GM04503 (cell line): Measurements from ENCODE around the gene GDNF.
"Not testable (repeated sequence)": the region's sequence is repeated elsewhere in the genome, so short reads cannot be mapped to it uniquely, and the experiment has no call there.

ENCODE experiments used
- DNase-seq: peaks from one replicate; pipeline ENCODE4 v3.0.0-alpha.2; 2012; ENCODE audit warnings: low read depth

The GDNF gene

DNA sequence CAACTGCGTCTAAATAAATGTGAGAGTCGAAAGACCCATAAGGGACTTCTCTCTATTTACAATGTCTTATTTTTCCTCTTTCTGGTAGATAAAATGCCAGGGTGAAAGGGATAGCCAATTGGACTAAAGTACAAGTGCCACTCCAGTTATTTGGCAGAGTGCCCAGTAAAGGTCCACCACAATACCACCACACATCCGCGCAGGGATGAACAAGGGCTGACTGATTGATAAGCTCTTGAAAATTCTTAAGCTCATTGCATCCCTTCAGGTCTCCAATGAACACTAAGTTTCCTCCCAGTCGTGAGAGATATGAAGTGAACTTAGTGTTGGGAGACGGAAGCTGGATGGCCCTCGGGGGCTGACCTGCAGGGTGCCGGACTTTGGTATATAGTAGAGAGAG lies 58.4 kb downstream of the GDNF start:
- DNase-seq: not testable (repeated sequence)

DNA sequence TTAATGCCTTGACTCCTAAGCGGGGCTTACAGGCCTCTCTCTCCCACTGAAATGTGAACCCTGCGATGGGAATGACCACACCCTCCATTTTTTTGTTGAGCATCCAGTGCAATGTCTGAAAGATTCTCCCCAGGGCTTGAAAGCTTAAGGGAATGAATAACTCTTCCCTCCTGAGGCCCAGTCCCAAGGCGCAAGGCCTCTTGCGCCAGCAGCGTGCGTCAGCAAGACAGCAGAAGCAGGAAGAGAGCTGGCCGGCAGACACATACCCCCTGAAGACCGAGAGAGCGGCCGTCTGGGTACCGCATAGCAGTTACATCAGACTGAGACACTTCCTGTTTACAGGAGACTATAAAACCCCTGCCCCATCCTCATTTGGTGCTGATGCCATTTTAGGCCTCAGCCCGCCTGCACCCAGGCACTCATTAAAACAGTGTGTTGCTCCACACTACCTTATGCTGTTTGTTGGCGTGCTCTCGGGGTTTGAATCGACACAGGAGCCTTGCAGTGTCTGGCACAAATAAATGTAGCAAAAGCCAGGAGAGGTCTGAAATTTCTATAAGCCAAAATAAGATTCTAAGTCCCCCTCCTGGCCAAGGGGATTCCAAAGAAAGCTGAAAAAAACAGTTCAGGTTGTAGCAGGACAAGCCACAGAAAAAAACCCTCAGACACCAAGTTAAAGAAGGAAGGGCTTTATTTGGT lies 62.3 kb downstream of the GDNF start:
- DNase-seq: peak; percentile 35

GRCh38 chr5:37776826-37777225 lies 63.0 kb downstream of the GDNF start:
- peak; percentile 91 for DNase-seq

- no peak for DNase-seq
These were observed 64.8 kb downstream of the GDNF start for GRCh38 chr5:37774912-37775483.

DNA sequence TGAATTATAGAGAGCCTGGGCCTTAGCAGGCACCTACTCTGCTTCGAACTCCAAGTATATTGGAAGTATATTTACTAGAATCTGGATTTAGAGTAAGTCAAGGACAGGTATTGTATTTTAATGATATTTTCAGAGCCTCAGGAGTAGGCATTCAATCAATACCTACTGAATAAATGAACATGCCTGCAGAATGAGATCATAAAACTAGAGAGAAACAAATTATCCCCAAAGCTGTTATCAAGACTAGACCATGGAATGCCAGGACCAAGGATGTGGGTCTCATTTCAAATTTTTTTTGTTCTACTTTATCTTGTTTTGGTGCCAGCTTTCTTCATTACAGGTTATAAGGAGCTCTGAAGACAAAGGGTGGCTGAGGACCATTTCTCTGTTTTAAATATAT lies 66.0 kb downstream of the GDNF start:
- DNase-seq: no peak

GRCh38 chr5:37772255-37772654 lies 67.6 kb downstream of the GDNF start:
- DNase-seq: no peak

- peak; percentile 99 for DNase-seq
These were observed 68.1 kb downstream of the GDNF start for GRCh38 chr5:37771731-37772130.

- DNase-seq: no peak
These were observed 68.6 kb downstream of the GDNF start for GRCh38 chr5:37771203-37771611.

- no peak for DNase-seq
These were observed 69.1 kb downstream of the GDNF start for GRCh38 chr5:37770786-37771185.

GRCh38 chr5:37769840-37770239 lies 70.0 kb downstream of the GDNF start:
- DNase-seq: no peak

DNA sequence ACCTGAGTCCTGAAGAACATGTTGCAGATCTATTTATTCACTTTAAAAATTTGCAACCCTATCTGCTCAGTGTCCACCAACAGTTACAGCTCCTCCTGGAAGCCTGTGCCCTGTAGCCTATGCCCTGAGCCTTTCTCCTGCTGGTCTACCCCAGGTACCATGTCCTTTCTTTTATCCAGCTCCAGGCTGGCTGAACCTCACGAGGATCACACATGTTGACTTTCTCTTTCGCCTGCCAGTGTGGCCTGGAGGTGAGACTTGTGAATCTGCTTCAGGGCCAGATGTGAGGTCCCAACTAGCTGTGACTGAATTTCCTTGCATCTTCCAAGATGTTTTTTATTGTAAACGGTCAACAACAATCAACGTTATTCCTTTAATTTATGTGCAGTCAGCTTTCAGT lies 70.7 kb downstream of the GDNF start:
- DNase-seq: no peak

- DNase-seq: no peak
These were observed 71.5 kb downstream of the GDNF start for GRCh38 chr5:37768371-37768770.

DNA sequence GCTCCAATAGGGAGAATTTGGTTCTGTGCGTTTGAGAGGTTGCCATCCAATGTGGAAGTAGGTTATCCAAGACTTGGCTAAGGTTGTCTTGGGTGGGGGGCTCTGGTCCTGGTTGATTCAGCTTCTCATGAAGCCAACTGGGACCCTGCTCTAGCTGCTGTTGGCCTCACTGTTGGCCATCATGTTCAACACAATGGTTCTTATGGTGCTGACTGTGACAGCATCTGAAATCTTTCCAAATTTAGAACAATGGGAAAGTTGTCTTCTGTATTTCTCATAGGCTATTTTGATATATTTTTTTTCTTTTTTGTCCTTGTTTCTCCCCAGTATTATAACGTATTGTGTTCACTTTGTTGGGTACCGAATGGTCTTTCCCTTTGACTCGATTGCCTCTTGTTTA lies 71.9 kb downstream of the GDNF start:
- no peak for DNase-seq

GRCh38 chr5:37767251-37767650 lies 72.6 kb downstream of the GDNF start:
- DNase-seq: no peak
